RWPE1 (cell line): ENCODE measurements around the gene PLCH1.
"Not testable (repeated sequence)": the region's sequence is repeated elsewhere in the genome, so short reads cannot be mapped to it uniquely, and the experiment has no call there.

Experiments used
- CTCF ChIA-PET: fragments of 350-600 bp; sonication (Branson Sonifier 250); formaldehyde crosslinking; extraction: SDS; loops from one replicate; lab custom pipeline; 2021; lab: Yijun Ruan, JAX
- POLR2A ChIA-PET: fragments of 400-600 bp; formaldehyde crosslinking; extraction: SDS; loops from one replicate; lab custom pipeline; 2020; ENCODE audit warnings: antibody characterized with exemption; ENCODE audit not compliant: low non-redundant PET; lab: Yijun Ruan, JAX
- DNase-seq: peaks from one replicate; pipeline ENCODE4 v3.0.0; 2012; ENCODE audit warnings: low spot score
- H3K27ac ChIP-seq: fragments of 450-650 bp; 2 replicates; pipeline ENCODE4 v1.5.1; 2017
- CTCF ChIP-seq: fragments of 450-650 bp; conservative IDR thresholded peaks from 2 replicates; pipeline ENCODE4 v1.5.1; 2017; ENCODE audit warnings: low read depth, mild to moderate bottlenecking

The PLCH1 gene

GRCh38 chr3:155398046-155398445 is 346.8 kb downstream of the PLCH1 start:
- CTCF ChIA-PET: interaction anchor here (0.6 kb wide), 1 partner anchor 721 kb away, joined by 3 read pairs; no protein-coding TSS in a partner anchor
- no peak for TF ChIP-seq CTCF
- POLR2A ChIA-PET: no interaction called here
- H3K27ac ChIP-seq: no peak overlapping the region
- DNase-seq: no peak

DNA sequence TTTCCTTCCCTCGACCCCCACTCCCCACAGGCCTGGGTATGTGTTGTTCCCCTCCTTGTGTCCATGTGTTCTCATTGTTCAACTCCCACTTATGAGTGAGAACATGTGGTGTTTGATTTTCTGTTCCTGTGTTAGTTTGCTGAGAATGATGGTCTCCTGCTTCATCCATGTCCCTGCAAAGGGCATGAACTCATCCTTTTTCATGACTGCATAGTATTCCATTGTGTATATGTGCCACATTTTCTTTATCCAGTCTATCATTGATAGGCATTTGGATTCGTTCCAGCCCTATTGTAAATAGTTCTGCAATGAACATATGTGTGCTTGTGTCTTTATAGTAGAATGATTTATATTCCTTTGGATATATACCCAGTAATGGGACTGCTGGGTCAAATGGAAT is 350.0 kb downstream of the PLCH1 start:
- DNase-seq, POLR2A ChIA-PET, H3K27ac ChIP-seq, CTCF ChIA-PET: not testable (repeated sequence)

DNA sequence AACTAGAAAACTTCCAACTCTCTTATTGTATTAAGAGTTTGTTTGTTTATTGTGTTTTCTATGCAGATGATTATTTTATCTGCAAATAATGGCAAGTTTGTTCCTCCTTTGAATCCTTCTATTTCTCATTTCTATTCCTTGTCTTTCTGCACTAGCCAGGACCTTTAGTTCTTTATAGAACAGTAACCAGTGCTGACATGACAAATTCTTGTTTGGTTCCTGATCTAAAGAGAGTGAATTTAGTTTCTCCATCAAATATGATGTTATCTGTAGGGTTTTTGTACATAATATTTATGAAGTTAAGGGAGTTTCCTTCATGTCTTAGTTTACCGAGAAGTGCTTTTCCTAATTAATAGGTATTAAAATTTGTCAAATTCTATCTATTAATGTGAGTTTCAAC is 350.6 kb downstream of the PLCH1 start:
- no peak overlapping the region for H3K27ac ChIP-seq
- ChIA-PET POLR2A (no interaction called here), CTCF (no interaction called here)
- no peak for DNase-seq
- no peak for TF ChIP-seq CTCF

DNA sequence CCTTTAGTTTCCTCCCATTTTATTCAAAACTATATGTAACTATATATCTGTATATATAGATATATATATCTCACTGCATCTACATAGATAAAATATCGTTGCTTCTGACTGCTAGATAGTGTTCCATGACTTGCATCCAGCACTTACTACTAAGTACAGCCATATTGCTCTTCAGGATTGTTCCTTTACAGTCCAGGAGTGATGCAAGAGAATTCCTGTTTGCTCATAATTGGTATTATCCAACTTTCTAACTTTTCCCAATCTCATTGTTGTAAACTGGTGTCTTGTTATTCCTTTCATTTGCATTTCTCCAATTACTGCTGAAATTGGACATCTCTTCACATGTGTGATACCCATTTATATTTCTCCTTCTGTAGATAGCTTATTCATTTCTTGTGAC is 351.6 kb downstream of the PLCH1 start:
- TF ChIP-seq CTCF: no peak
- ChIA-PET POLR2A (no interaction called here), CTCF (no interaction called here)
- no peak overlapping the region for H3K27ac ChIP-seq
- DNase-seq: no peak

- DNase-seq: no peak
- no peak for TF ChIP-seq CTCF
- no peak overlapping the region for H3K27ac ChIP-seq
- POLR2A ChIA-PET: no interaction called here
- CTCF ChIA-PET: interaction anchor here (0.7 to 1.3 kb wide), 2 partner anchors 10 to 212 kb away, joined by 3 to 5 read pairs; no protein-coding TSS in a partner anchor
These were observed 352.7 kb downstream of the PLCH1 start for GRCh38 chr3:155392138-155392537.

- ChIA-PET CTCF (interaction anchor here (0.7 to 1.3 kb wide), 2 partner anchors 9 to 212 kb away, joined by 3 to 5 read pairs; no protein-coding TSS in a partner anchor), POLR2A (no interaction called here)
- peak; percentile 45 for DNase-seq
- H3K27ac ChIP-seq: no peak overlapping the region
- TF ChIP-seq CTCF: no peak
These were observed 353.3 kb downstream of the PLCH1 start for GRCh38 chr3:155391551-155391958.

GRCh38 chr3:155391104-155391503 is 353.8 kb downstream of the PLCH1 start:
- POLR2A ChIA-PET: no interaction called here
- CTCF ChIA-PET: interaction anchor here (1.3 kb wide), 1 partner anchor 8 kb away, joined by 5 read pairs; no protein-coding TSS in a partner anchor
- TF ChIP-seq CTCF: no peak
- DNase-seq: no peak
- H3K27ac ChIP-seq: peak overlapping the region; percentile 39; the same call in 1 of the 2 replicates
